Erythroblast (primary cell): Measurements from ENCODE around the gene DENR.
A peak's percentile ranks its signal among the peaks of the same experiment; 100 is the strongest.
"Not testable (repeated sequence)": the region's sequence is repeated elsewhere in the genome, so short reads cannot be mapped to it uniquely, and the experiment has no call there.

Source experiments
- DNase-seq, 2 experiments: peaks; one replicate each; lab custom pipeline; 2025; lab: John Stamatoyannopoulos, UW
- GATA1 ChIP-seq: IDR thresholded peaks from 2 replicates; pipeline ENCODE4 v1.6.1; 2011; ENCODE audit warnings: low read depth, mild to moderate bottlenecking, control low read depth, low read length, moderate library complexity
- POLR2A ChIP-seq: IDR thresholded peaks from 2 replicates; pipeline ENCODE4 v1.6.1; 2011; ENCODE audit warnings: mild to moderate bottlenecking, low read length

The DENR gene

DNA sequence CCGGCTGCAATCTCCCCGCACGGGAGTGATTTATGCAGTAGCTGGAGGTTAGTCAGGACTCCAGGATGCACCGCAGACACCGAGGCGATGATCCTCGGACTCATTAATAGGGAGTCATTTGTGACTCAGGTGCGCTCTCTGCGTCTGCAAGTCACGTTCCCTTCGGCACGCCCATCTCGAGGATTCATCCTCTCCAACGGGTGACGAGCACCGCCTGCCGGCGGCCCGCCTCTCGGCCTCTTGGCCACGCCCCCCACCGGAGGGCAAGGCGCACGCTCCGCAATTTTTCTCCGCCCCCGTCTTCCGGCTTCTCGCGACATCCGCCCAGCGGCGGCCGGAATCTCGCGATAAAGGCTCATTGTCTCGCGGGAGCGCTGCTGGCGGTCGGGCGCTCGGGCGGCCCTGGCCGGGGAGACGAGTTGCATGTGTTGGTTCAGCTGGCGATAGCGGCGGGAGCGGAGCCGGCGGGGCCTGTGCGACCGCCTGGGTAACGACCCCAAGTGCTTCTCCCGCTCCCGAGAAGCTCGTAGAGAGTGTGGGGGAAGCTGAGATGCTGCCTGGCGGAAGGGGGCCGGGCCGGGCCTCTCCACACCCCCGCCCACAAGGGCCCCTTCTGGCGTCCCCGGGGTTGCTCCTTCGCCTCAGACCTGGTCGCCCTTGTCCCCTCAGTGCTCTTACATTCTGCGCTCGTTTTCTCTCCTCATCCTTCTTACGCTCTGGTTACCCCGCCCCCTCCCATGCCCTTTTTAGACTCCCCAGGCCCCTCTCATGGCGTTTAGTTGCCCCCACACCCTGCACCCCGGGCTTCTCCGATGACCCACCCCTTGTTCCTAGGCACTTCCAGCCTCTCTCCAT lies at the start of gene DENR:
Gene DENR, plus strand, starts transcription at position 361 of the 855 bp plus-strand sequence. CDS start 878 bp downstream, outside the sequence.
- TF ChIP-seq POLR2A, result peak; percentile 91
- no peak for TF ChIP-seq GATA1
- DNase-seq, result peak; percentile 98 to 100

- DNase-seq, result not testable (repeated sequence)
Observed at GRCh38 chr12:122702890-122703611, 49.6 kb upstream of the DENR start, which contains the start of gene HCAR2. Gene HCAR2 (minus strand): TSS chr12:122703357. CDS start chr12:122703283, 74 bp downstream.

GRCh38 chr12:122703841-122704240 lies 48.8 kb upstream of the DENR start:
- DNase-seq, result not testable (repeated sequence)

DNA sequence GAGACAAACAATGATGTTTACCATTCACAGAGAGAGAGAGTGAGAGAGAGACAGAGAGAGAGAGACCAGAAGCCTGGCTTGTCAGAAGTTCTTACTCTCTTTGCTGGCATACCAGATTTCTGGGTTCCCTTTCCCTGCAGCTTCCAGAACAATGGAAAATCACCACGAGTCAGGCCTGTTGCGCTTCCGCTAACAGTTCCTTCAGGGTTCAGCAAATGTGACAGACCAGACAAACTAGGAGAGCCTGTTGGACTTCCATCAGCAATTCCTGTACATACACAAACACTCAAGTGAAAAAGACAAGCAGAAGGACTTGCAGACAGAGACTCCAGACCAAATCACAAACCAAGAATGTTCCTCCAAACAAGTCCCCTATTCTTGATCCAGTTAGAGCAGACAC lies 43.3 kb upstream of the DENR start:
- DNase-seq, result not testable (repeated sequence)

GRCh38 chr12:122710341-122710740 lies 42.3 kb upstream of the DENR start:
- DNase-seq, result not testable (repeated sequence)

DNA sequence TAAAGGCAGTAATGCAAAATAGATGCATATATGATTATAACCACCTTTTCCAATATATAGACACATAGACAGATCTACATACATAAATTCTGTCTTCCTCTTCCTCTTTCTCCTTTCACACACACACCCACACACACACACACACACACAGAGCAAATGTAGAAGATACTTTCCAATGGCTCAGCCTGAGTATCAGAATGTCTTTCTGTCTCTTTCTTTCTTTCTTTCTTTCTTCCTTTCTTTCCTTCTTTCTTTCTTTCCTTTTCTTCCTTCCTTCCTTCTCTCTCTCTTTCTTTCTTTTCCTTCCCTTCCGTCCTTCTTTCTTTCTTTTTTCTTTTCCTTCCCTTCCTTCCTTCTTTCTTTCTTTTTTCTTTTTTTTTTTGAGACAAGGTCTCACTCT lies 41.4 kb upstream of the DENR start:
- not testable (repeated sequence) for DNase-seq

DNA sequence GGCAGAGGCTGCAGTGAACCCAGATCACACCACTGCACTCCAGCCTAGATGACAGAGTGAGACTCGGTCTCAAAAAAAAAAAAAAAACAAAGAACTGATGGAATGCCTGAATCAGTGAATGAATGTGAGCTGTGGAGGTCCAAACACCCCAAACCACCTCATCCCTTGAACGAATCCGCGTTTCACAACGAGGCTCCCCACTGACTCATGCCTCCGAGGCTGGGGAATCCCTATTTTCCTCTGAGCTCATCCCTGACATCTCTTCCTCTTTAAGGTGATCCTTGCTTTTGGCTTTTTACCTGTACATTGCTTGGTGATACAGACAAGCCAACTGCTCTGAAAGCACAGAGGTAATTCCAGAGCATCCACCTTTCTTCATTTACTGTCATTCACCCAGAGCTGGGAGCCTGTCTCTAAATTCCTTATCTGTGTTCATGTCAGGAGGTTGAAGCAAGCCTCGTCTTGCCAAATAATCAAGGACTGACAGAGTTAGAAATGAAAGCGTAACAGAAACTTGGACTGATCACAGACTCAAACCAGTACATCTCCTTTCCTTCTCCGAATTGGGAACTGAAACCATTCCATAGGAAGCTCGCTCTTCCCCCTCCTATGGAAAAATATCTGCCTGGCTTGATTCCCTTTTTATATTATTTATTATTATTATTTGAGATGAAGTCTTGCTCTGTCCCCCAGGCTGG lies 39.0 kb upstream of the DENR start:
- DNase-seq, result not testable (repeated sequence)

DNA sequence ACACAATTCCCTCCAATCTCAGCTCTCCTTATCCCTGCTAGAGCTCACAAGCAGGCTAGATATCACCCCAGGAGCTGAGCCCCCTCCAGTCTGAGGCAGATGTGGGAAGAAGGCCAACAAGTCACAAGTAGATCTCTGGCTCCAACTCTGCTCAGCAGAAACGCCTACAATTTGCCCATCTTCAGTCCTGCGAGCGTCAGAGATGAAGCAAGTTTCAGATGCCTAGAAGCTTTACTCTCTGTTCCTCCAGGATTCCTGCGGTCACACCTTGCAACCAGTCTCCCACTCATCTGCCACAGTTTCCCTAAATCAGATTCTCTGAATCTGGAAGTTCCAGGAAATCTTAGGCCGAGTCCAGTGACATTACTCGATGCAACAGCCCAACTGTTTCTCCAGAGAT lies 37.4 kb upstream of the DENR start:
- DNase-seq, result not testable (repeated sequence)

GRCh38 chr12:122716658-122717057 lies 36.0 kb upstream of the DENR start, which contains the start of gene HCAR3:
Gene HCAR3 (minus strand): TSS chr12:122716811. CDS start chr12:122716737, 74 bp downstream.
- DNase-seq, result not testable (repeated sequence)

DNA sequence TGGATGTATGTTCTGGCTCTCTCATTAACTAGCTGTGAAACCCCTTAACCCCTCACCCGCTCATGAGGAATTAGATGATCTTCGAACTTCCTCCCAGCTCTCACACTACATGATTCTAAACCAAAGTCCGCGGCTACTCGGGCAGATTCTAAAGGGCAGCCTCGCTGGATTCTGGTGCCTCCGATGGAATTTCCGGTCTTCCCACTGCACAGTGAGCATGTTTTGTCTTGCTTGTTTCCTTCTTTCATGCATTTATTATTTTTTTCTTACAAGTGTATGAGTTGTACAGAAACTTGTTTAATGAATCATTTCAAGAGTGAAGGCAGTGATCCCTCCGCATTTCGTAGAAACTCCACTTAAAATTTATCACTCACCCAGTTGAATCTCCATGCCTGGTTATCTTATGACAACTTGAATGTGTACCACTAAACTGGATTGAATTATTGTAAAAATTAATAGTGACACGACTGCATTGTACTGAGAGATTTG lies 31.5 kb upstream of the DENR start:
- no peak for DNase-seq
- no peak for TF ChIP-seq POLR2A
- no peak for TF ChIP-seq GATA1

- no peak for TF ChIP-seq GATA1
- TF ChIP-seq POLR2A, result no peak
- DNase-seq, result no peak
Observed at GRCh38 chr12:122722387-122722786, 30.2 kb upstream of the DENR start.

DNA sequence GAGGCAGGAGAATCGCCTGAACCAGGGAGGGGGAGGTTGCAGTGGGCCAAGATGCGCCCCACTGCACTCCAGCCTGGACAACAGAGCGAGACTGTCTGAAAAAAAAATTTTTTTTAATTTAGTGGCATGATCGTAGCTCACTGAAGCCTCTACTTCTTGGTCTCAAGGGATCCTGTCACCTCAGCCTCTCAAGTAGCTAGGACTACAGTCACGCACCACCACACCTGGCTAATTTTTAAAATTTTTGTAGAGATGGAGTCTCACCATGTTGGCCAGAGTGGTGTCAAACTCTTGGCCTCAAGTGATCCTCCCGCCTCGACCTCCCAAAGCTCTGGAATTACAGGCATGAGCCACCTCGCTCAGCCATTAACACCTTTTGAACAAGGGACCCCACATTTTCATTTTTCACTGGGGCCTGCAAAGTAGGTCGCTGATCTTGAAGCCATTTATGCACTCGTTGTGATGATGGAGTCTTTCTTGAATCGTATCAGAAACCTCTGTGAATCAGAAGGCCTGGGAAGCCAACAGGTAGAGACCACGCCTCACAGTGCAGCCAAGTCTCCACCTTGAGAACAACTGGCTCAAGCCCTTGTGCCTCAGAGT lies 27.9 kb upstream of the DENR start:
- TF ChIP-seq GATA1 (no peak), POLR2A (no peak)
- no peak for DNase-seq

- DNase-seq, result no peak
- TF ChIP-seq POLR2A, result no peak
- no peak for TF ChIP-seq GATA1
Observed at GRCh38 chr12:122725452-122726079, 27.1 kb upstream of the DENR start.

- no peak for DNase-seq
- TF ChIP-seq GATA1, result no peak
- no peak for TF ChIP-seq POLR2A
Observed at GRCh38 chr12:122726080-122726558, 26.5 kb upstream of the DENR start.
